OCI-LY3 (cell line): ENCODE results near the gene BRSK1.

Experiments used
- CTCF ChIP-seq: fragments of 200-600, 300-600 bp; sonication (generic); IDR thresholded peaks from 2 replicates; pipeline ENCODE4 v1.5.1; 2014; ENCODE audit warnings: antibody characterized with exemption, low read length, low read depth
- EZH2phosphoT487 ChIP-seq: fragments of 200-600 bp; shearing (Covaris generic); IDR thresholded peaks from 2 replicates; pipeline ENCODE4 v1.6.1; 2018; ENCODE audit warnings: antibody characterized with exemption, mixed run types, low read depth

GRCh38 chr19:55305983-55306562 is 22.3 kb downstream of the BRSK1 start:
- TF ChIP-seq CTCF (no peak), EZH2phosphoT487 (no peak)
